CD4-positive, alpha-beta T cell treated with Interleukin-6 for 4 hours (primary cell): ENCODE results near the gene AKT3.
"Not testable (repeated sequence)": the region's sequence is repeated elsewhere in the genome, so short reads cannot be mapped to it uniquely, and the experiment has no call there.

ENCODE experiments used
- DNase-seq: peaks from one replicate; pipeline ENCODE4 v3.0.0-alpha.2; 2020; ENCODE audit warnings: mixed read lengths

AKT3 gene

DNA sequence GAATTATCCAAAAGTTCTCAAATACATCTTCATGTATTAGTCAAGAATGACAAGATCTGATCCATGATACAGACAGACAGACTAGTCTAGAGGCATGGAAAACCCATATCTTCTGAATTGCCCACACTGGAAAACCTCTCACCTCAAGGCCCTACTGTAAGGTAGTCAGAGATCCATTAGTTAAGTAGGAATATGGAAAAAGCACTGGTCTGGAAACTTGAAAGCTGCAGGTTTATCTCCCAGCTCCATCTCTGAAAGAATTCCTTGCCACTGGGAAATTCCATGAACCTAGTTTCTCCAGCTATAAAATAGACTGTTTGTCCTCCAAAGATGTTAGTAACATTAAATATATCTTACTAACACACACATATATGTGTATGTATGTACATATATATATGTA lies 169.2 kb downstream of the AKT3 start:
- no peak for DNase-seq

DNA sequence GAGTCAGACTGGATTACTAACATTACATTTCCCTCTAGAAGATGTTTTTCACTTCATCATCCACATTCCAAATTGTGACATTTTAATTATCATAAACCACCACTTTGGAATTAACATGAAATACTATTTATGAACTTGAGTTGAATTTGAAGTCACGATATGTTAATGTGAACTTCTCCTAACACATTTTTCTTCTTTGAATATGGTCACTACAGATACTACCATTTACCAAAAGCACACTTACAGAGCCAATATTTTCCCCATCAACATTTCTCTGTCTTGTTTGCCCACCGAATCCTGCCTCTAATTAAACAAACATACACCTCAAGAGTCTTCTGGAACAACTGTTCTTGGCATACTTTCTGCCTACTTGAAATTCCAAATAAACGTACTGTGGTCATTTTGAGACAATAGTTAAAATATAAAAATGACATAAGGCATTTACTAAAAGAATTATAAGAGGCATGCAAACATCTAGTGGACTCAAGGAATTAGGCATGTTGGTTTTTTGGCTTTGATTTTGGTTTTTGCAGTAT lies 177.4 kb downstream of the AKT3 start:
- DNase-seq: no peak

DNA sequence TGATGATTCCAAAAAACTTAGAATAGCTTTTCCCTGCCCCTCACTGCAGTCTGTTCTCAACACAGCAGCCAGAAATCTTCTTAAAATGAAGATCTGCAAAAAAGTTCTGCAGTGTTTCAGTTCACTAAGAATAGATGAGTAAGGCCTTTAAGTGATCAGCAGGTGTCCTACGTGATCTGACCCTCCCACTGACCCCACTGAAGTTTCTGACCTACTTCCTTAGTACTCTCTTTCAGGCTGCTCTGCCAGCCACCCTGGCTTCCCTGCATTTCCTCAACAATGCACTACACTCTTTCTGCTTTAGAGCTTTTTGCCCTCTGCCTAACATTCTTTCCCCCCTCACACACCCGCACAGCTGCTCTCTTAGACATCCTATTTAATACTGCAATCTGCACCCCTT lies 182.5 kb downstream of the AKT3 start:
- no peak for DNase-seq

DNA sequence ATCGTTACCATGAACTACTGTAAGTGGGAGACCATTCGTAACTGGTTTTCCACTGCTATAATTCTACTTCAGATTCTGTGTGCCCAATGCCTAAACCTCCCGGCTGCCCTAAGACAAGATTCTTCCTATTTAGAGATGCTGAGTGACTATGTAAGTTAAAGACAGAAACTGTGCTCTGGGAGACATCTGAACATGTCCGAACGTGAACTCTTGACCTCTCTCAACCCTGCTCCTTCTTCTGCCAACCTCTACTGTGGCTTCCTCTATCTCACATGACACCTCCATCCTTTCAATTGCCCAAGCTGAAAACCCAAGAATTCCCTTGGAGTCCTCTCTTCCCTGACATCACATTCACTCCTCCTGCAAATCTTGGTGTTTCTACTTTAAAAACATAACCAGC lies 182.9 kb downstream of the AKT3 start:
- DNase-seq: no peak

- DNase-seq: no peak
These were observed 186.4 kb downstream of the AKT3 start for GRCh38 chr1:243663651-243664050.

DNA sequence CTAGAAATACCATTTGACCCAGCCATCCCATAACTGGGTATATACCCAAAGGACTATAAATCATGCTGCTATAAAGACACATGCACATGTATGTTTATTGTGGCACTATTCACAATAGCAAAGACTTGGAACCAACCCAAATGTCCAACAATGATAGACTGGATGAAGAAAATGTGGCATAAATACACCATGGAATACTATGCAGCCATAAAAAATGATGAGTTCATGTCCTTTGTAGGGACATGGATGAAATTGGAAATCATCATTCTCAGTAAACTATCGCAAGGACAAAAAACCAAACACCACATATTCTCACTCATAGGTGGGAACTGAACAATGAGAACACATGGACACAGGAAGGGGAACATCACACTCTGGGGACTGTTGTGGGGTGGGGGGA lies 187.9 kb downstream of the AKT3 start:
- not testable (repeated sequence) for DNase-seq

- no peak for DNase-seq
These were observed 191.4 kb downstream of the AKT3 start for GRCh38 chr1:243658594-243659105.

- DNase-seq: no peak
These were observed 192.2 kb downstream of the AKT3 start for GRCh38 chr1:243657793-243658192.

GRCh38 chr1:243649530-243649929 lies 200.5 kb downstream of the AKT3 start:
- not testable (repeated sequence) for DNase-seq

- DNase-seq: no peak
These were observed 203.2 kb downstream of the AKT3 start for GRCh38 chr1:243646841-243647240.

- DNase-seq: no peak
These were observed 204.8 kb downstream of the AKT3 start for GRCh38 chr1:243645281-243645680.

- DNase-seq: no peak
These were observed 207.1 kb downstream of the AKT3 start for GRCh38 chr1:243642936-243643335.

DNA sequence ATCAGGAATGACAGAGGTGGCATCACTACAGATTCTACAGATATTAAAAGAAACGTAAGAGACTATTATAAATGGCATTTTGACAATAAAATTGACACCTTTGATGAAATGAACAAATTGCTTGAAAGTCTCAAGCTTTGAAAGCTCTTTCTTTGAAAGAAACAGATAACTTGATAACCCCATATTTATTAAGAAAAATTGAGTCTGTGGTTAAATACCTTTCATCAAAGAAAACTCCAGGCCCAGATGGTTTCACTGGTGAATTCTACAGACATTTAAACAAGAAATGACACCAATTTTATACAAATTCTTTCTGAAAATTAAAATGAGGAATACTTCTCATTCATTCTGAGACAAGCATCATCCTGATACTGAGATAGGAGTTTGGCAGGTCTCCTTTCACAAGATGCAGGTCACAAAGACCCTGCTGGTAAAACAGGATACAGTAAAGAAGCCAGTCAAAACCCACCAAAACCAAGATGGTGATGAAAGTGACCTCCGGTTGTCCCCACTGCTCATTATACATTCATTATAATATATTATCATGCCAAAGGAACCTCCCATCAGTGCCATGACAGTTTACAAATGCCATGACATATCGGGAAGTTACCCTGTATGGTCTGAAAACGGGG lies 210.9 kb downstream of the AKT3 start:
- no peak for DNase-seq

GRCh38 chr1:243638186-243638585 lies 211.9 kb downstream of the AKT3 start:
- no peak for DNase-seq

GRCh38 chr1:243628476-243628907 lies 221.6 kb downstream of the AKT3 start:
- no peak for DNase-seq

DNA sequence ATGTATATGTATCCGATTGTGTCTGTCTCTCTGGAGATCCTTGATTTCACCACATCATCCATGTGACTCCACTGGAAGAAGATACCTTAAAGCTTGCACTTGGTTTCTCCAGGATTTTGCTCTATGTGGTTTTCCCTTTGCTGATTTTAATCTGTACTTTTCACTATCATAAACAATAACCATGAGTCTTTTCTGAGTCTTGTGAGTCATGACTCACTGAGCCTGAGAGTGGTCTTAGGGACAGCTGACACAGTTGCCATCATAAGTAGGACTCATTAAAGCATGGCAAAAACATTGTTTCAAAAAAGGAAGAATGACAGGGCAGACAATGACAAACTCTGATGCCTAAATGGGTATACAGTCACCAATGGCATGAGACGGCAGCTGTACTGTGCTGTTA lies 226.2 kb downstream of the AKT3 start:
- DNase-seq: no peak

GRCh38 chr1:243621973-243622372 lies 228.1 kb downstream of the AKT3 start:
- DNase-seq: no peak

- DNase-seq: no peak
These were observed 229.9 kb downstream of the AKT3 start for GRCh38 chr1:243620096-243620495.

- DNase-seq: no peak
These were observed 240.3 kb downstream of the AKT3 start for GRCh38 chr1:243609698-243610097.

DNA sequence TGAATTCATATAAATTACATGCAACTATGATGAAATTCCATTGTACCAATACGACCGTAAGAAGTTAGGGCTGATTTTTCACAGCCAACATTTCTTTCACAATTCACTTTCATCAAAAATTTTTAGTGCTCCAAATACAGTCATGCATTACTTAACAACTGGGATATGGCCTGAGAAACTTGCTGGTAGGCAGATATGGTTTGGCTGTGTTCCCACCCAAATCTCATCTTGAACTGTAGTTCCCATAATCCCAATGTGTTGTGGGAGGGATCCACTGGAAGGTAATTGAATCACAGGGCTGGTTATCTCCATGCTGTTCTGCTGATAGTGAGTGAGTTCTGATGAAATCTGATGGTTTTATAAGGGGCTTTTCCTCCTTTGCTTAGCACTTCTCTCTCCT lies 244.4 kb downstream of the AKT3 start:
- DNase-seq: no peak

GRCh38 chr1:243601720-243602119 lies 248.3 kb downstream of the AKT3 start:
- DNase-seq: no peak

GRCh38 chr1:243598433-243598832 lies 251.6 kb downstream of the AKT3 start:
- DNase-seq: peak; percentile 47

GRCh38 chr1:243597383-243597782 lies 252.7 kb downstream of the AKT3 start:
- DNase-seq: no peak

- DNase-seq: peak; percentile 15
These were observed 253.5 kb downstream of the AKT3 start for GRCh38 chr1:243596431-243597062.
